DND-41 (cell line): ENCODE data around the gene FBXO47.
"Not testable (repeated sequence)": the region's sequence is repeated elsewhere in the genome, so short reads cannot be mapped to it uniquely, and the experiment has no call there.

Source experiments
- CTCF ChIP-seq: IDR thresholded peaks from 2 replicates; pipeline ENCODE4 v1.5.1; 2012; ENCODE audit warnings: borderline replicate concordance, low read length, moderate library complexity, mild to moderate bottlenecking; ENCODE audit not compliant: poor library complexity, severe bottlenecking; ENCODE audit errors: extremely low read depth
- EZH2 ChIP-seq: IDR thresholded peaks from 3 replicates; pipeline ENCODE4 v1.6.1; 2012; ENCODE audit warnings: borderline replicate concordance, low read depth, mild to moderate bottlenecking, moderate library complexity, low read length, inconsistent platforms; ENCODE audit not compliant: severe bottlenecking

- TF ChIP-seq CTCF, EZH2: not testable (repeated sequence)
These were observed 13.4 kb downstream of the FBXO47 start for GRCh38 chr17:38953800-38954199.
